ENCODE results near the gene GSTT2B.
"Not testable (repeated sequence)": the region's sequence is repeated elsewhere in the genome, so short reads cannot be mapped to it uniquely, and the experiment has no call there.

GRCh38 chr22:23989583-23990244, 28.7 kb upstream of the GSTT2B start:
- not testable (repeated sequence) for TF ChIP-seq CTCF (IDR thresholded peaks at IDR 0.05); ZFX (IDR thresholded peaks at IDR 0.05; ENCODE audit: borderline replicate concordance)
